Brain microvascular endothelial cell (primary cell): ENCODE results near the gene ZMYM2.

Experiments used
- DNase-seq: peaks from one replicate; pipeline ENCODE4 v3.0.0-alpha.2; 2020
- H3K27ac ChIP-seq: fragments of 250-450 bp; sonication (Bioruptor Pico); 2 replicates; pipeline ENCODE4 v1.5.1; 2020; ENCODE audit warnings: mild to moderate bottlenecking, moderate library complexity
- H3K27me3 ChIP-seq: fragments of 250-450 bp; sonication (Bioruptor Pico); replicated peaks from 2 replicates; pipeline ENCODE4 v1.5.1; 2020; ENCODE audit warnings: mild to moderate bottlenecking
- H3K36me3 ChIP-seq: fragments of 250-450 bp; sonication (Bioruptor Pico); replicated peaks from 2 replicates; pipeline ENCODE4 v1.5.1; 2020; ENCODE audit warnings: mild to moderate bottlenecking
- H3K4me3 ChIP-seq: 2 replicates; pipeline ENCODE4 v1.5.1; 2011; ENCODE audit warnings: low read depth, mild to moderate bottlenecking, control low read depth, low read length, moderate library complexity
- CTCF ChIP-seq: IDR thresholded peaks from 2 replicates; pipeline ENCODE4 v1.5.1; 2011; ENCODE audit warnings: low read depth, mild to moderate bottlenecking, moderate library complexity, low read length, control low read depth, inconsistent platforms; ENCODE audit errors: missing control alignments
- in situ Hi-C: cut with HindIII; loops from 2 replicates; pipeline ENCODE4 v1.10.0; 2017; ENCODE audit warnings: low sequenced_read_pairs, low pct_ligation_motif_present

Gene ZMYM2

DNA sequence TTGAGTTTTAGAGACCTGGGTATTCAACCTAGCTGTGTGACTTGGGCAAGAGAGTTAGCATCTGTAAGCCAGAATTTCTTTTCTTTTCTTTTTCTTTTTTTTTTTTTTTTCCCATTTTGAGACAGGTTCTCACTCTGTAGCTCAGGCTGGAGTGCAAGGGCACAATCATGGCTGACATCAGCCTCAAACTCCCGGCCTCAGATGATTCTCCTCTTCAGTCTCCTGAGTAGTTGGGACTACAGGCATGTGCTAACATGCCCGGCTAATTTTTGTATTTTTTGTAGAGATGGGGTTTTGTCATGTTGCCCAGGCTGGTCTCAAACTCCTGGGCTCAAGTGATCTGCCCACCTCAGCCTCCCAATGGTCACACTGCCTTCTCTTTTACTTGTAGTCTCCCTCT, 33.0 kb downstream of the ZMYM2 start:
- Histone ChIP-seq H3K4me3 (no peak overlapping the region), H3K27me3 (no peaks in the 10 kb centered on the region), H3K27ac (no peak overlapping the region), H3K36me3 (peaks cover 17% of the 10 kb centered on the region)
- in situ Hi-C loops: no loop called here
- no peak for TF ChIP-seq CTCF
- DNase-seq: no peak

GRCh38 chr13:19993024-19993423, 34.5 kb downstream of the ZMYM2 start:
- Histone ChIP-seq H3K36me3 (peaks cover 14% of the 10 kb centered on the region), H3K27me3 (no peaks in the 10 kb centered on the region), H3K4me3 (no peak overlapping the region), H3K27ac (no peak overlapping the region)
- DNase-seq: no peak
- no peak for TF ChIP-seq CTCF
- in situ Hi-C loops: no loop called here

GRCh38 chr13:19998960-19999359, 40.4 kb downstream of the ZMYM2 start:
- peaks cover 17% of the 10 kb centered on the region for H3K36me3 ChIP-seq
- no peak overlapping the region for H3K4me3 ChIP-seq
- no peak for TF ChIP-seq CTCF
- in situ Hi-C loops: no loop called here
- H3K27me3 ChIP-seq: no peaks in the 10 kb centered on the region
- DNase-seq: no peak
- H3K27ac ChIP-seq: no peak overlapping the region

DNA sequence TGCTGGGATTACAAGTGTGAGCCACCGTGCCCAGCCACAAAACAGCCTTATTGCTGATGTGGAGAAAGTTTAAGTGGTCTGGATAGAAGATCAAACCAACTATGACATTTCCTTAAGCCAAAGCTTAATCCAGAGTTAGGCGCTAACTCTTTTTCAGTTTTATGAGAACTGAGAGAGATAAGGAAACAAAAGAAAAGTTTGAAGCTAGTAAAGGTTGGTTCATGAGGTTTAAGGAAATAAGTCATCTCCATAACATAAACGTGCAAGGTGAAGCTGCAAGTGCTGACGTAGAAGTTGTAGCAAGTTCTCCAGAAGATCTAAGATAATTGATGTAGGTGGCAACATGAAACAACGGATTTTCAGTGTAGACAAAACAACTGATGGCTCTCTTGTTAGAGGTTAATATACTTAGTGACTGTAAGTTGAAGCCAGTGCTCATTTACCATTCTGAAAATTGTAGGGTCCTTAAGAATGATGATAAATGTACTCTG, 41.6 kb downstream of the ZMYM2 start:
- no peaks in the 10 kb centered on the region for H3K27me3 ChIP-seq
- DNase-seq: no peak
- H3K4me3 ChIP-seq: no peak overlapping the region
- no peak for TF ChIP-seq CTCF
- H3K27ac ChIP-seq: no peak overlapping the region
- peaks cover 11% of the 10 kb centered on the region for H3K36me3 ChIP-seq
- in situ Hi-C loops: no loop called here

DNA sequence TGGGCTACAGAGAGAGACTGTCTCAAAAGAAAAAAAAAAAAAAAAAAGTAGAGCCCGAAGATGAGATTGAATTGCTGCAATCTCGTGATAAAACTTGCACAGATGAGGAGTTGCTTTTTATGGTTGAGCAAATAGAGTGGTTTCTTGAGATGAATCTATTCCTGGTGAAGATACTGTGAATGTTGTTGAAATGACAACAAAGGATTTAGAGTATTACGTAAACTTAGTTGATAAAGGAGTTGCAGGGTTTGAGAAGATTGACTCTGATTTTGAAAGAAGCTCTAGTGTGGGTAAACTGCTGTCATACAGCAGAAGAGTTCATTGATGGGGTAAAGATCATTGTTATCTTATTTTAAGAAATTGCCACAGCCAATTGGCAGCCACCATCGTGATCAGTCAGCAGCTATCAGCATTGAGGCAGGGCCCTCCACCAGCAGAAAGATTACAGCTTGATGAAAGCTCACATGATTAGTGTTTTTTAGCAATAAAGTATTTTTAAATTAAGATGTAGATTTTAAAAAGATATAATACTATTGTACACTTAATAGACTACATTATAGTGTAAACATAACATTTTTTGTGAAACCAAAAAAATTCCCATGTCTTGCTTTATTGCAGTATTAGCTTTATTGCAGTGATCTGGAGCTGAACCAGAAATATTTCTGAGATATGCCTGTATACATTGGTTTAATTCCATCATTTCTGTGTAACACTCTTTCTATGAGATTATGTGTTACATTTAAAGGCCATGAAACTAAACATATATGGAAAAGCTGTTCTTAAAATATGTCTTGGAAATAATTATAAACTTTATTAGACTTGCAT, 43.1 kb downstream of the ZMYM2 start:
- H3K36me3 ChIP-seq: peaks cover 16% of the 10 kb centered on the region
- TF ChIP-seq CTCF: no peak
- H3K27ac ChIP-seq: no peak overlapping the region
- no peaks in the 10 kb centered on the region for H3K27me3 ChIP-seq
- no peak overlapping the region for H3K4me3 ChIP-seq
- DNase-seq: no peak
- in situ Hi-C loops: no loop called here
